Activated CD4-positive, CD25-positive, alpha-beta regulatory T cell treated with anti-CD3 and anti-CD28 coated beads, Interleukin-2, amount 50 U/mL, for 16 hours (primary cell): ENCODE data around the gene MRPL44.
"Not testable (repeated sequence)": the region's sequence is repeated elsewhere in the genome, so short reads cannot be mapped to it uniquely, and the experiment has no call there.

ENCODE experiments used
- DNase-seq: peaks from one replicate; pipeline ENCODE4 v3.0.0-alpha.2; 2020; ENCODE audit warnings: low read depth, low spot score

Gene MRPL44

GRCh38 chr2:223970343-223971128, 13.3 kb downstream of the MRPL44 start:
- peak; percentile 38 for DNase-seq

GRCh38 chr2:223971731-223972130, 14.5 kb downstream of the MRPL44 start:
- no peak for DNase-seq

GRCh38 chr2:223972656-223973102, 15.4 kb downstream of the MRPL44 start:
- DNase-seq: no peak

GRCh38 chr2:223973606-223974005, 16.3 kb downstream of the MRPL44 start:
- no peak for DNase-seq

- DNase-seq: no peak
These were observed 19.5 kb downstream of the MRPL44 start for GRCh38 chr2:223976635-223977226.

- DNase-seq: no peak
These were observed 21.2 kb downstream of the MRPL44 start for GRCh38 chr2:223978451-223978850.

GRCh38 chr2:223979730-223980396, 22.6 kb downstream of the MRPL44 start:
- no peak for DNase-seq

GRCh38 chr2:223980397-223980735, 23.1 kb downstream of the MRPL44 start:
- DNase-seq: no peak

GRCh38 chr2:223980803-223981202, 23.5 kb downstream of the MRPL44 start:
- DNase-seq: no peak

GRCh38 chr2:223981241-223981640, 24.0 kb downstream of the MRPL44 start:
- no peak for DNase-seq

GRCh38 chr2:223989206-223989855, 32.1 kb downstream of the MRPL44 start:
- no peak for DNase-seq

- DNase-seq: no peak
These were observed 32.6 kb downstream of the MRPL44 start for GRCh38 chr2:223989856-223990232.

- DNase-seq: no peak
These were observed 34.3 kb downstream of the MRPL44 start for GRCh38 chr2:223991611-223992010.

GRCh38 chr2:223993634-223994232, 36.5 kb downstream of the MRPL44 start:
- peak; percentile 23 for DNase-seq

- DNase-seq: no peak
These were observed 37.4 kb downstream of the MRPL44 start for GRCh38 chr2:223994562-223995162.

- no peak for DNase-seq
These were observed 38.3 kb downstream of the MRPL44 start for GRCh38 chr2:223995569-223995968.

- DNase-seq: no peak
These were observed 39.1 kb downstream of the MRPL44 start for GRCh38 chr2:223996391-223996790.

- no peak for DNase-seq
These were observed 40.7 kb downstream of the MRPL44 start for GRCh38 chr2:223997938-223998337.

- no peak for DNase-seq
These were observed 41.7 kb downstream of the MRPL44 start for GRCh38 chr2:223998948-223999347.

GRCh38 chr2:223999862-224000261, 42.6 kb downstream of the MRPL44 start:
- DNase-seq: no peak

GRCh38 chr2:224000662-224001061, 43.4 kb downstream of the MRPL44 start:
- not testable (repeated sequence) for DNase-seq
